GM12801 (cell line): ENCODE results near the gene ATF3.

Experiments used
- TF ChIP-seq, protein P1 (sequence below): IDR thresholded peaks from one replicate; pipeline ENCODE4 v1.5.1; 2011; ENCODE audit warnings: control low read depth; ENCODE audit not compliant: insufficient read length; ENCODE audit errors: extremely low read depth

ATF3 gene

DNA sequence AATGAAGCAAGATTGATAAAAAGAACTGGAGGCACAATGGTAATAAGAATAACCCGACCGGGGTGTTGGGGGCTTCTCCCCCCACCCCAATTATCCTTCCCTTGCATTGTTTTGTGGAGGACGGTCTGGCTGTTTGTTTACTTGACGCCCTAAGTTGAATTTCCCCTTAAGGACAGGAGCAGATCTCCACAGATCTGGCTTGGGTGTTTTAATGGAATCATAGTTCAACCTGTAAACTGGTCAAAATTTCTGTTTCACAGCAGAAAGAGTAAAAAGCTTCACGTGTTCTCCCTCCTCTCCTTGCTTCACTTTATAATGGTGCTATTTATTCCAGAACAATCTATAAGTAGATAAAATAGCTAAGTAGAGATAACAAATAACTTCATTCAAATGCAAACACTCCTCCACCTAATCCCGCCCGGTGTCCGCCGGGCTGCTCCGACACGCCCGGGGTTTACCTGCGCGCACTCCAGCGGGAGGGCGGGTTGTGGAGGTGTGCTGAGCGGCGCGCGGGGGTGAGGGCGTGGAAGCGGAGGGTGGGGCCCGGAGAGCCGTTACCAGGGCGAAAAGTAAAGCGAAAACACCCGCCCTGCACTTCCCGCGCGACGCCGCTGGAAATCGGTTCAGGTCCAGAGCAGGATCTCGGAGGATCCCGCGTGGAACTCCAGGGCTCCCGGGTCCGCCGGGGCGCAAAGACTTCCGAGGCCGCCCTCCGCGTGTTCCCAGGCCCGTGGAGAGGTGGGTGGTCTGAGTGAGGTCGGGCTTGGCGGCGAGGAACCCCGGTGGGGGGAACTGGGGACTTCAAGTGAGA, 2.0 kb upstream of the ATF3 start:
- TF ChIP-seq, protein P1, sequence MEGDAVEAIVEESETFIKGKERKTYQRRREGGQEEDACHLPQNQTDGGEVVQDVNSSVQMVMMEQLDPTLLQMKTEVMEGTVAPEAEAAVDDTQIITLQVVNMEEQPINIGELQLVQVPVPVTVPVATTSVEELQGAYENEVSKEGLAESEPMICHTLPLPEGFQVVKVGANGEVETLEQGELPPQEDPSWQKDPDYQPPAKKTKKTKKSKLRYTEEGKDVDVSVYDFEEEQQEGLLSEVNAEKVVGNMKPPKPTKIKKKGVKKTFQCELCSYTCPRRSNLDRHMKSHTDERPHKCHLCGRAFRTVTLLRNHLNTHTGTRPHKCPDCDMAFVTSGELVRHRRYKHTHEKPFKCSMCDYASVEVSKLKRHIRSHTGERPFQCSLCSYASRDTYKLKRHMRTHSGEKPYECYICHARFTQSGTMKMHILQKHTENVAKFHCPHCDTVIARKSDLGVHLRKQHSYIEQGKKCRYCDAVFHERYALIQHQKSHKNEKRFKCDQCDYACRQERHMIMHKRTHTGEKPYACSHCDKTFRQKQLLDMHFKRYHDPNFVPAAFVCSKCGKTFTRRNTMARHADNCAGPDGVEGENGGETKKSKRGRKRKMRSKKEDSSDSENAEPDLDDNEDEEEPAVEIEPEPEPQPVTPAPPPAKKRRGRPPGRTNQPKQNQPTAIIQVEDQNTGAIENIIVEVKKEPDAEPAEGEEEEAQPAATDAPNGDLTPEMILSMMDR, result no peak

- TF ChIP-seq, protein P1, result no peak
Observed at GRCh38 chr1:212607206-212607912, 1.2 kb upstream of the ATF3 start.

- TF ChIP-seq, protein P1, result no peak
Observed at GRCh38 chr1:212607913-212608391, 609 bp upstream of the ATF3 start.

DNA sequence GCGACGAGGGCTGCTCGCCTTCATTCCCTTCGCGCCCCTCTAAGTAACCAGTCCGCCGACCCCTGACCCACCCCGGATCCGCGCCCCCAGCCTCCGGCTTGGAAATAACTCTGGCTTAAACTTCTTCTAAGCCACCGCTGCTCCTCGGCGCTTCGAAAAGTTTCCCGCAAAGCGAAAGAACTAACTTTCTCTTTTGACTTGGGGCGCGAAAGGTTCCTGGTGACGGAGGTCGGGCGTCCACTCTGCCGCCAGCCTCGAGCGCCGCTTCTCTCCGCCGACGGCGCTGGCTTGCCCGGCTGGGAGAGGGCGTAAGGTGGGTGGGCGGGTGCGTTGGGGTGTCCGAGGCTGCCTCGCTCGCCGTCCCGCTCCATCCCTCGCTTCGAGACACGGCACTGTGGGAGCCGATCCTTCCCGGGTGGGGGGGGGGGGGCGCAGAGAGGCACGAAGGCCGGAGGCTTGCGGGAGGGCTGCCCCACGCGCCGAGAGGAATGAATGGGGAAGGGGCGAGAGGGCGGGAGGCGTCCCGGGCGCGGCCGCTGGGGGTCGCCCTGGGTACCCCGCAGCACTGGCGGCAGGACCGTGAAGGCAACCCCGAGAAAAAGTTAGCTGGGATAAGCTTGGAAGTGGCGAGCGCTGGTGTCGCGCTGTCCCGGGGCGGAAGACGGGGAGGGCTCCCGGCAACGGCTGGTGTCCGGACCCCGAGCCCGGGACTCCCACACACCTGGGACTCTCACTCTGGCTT, 569 bp downstream of the ATF3 start:
- TF ChIP-seq, protein P1, result no peak

DNA sequence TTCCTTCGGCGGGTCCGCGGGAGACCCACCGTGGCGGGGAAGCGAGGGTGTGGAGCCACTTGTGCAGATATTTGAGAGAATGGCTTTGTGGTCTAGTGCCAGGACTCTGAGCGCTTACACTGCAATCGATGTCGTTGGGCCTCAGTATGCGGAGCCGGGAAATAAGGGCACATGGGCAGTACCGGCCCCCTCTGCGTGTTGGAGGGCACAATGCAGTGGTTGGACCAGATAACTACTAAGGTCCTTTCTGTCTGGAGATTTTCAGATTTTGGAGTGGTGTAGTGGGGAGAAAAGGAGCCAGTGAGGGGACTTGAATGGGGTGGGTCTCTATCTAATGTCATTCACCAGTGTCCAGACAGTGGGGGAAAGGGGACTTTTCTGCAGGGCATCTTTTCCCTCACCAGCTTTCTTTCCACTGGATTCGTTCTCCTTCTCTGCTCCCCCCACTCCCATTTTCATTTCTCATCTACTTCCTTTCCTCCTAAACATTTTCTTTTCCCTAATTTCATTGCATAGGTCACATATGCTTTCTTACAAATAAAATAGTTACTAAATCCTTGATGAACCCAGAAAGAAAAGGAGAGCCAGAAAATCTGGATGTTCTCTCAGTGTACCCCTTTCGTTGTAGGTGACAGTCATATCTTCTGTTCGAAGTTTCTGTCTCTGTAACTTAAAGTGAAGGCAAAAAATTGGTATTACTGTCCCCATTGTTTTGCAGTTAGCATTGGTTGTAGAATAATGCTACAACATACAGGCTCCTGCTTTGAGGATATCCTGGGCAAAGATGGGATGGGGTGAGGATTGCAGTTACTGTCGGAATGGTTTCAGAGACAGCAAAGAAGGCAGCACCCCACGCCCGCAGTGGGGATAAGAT, 1.4 kb downstream of the ATF3 start:
- TF ChIP-seq, protein P1, result no peak

GRCh38 chr1:212610575-212610967, 2.0 kb downstream of the ATF3 start:
- TF ChIP-seq, protein P1, result no peak
